Activated naive CD8-positive, alpha-beta T cell (primary cell): Measurements from ENCODE around the gene TMEM150A.
A peak's percentile ranks its signal among the peaks of the same experiment; 100 is the strongest.

ENCODE experiments used
- H3K27ac Mint-ChIP-seq: one replicate; pipeline ENCODE4 v1.8.0; 2021; ENCODE audit warnings: mixed read lengths
- H3K27me3 Mint-ChIP-seq: one replicate; pipeline ENCODE4 v1.8.0; 2021; ENCODE audit warnings: mixed read lengths
- H3K36me3 Mint-ChIP-seq: one replicate; pipeline ENCODE4 v1.8.0; 2021; ENCODE audit warnings: mixed read lengths
- H3K4me1 Mint-ChIP-seq: one replicate; pipeline ENCODE4 v1.8.0; 2021; ENCODE audit warnings: low read depth, mixed read lengths
- H3K4me3 Mint-ChIP-seq: one replicate; pipeline ENCODE4 v1.8.0; 2021; ENCODE audit warnings: mild to moderate bottlenecking, mixed read lengths
- H3K9me3 Mint-ChIP-seq: one replicate; pipeline ENCODE4 v1.8.0; 2021; ENCODE audit warnings: low read depth, mixed read lengths

The TMEM150A gene

DNA sequence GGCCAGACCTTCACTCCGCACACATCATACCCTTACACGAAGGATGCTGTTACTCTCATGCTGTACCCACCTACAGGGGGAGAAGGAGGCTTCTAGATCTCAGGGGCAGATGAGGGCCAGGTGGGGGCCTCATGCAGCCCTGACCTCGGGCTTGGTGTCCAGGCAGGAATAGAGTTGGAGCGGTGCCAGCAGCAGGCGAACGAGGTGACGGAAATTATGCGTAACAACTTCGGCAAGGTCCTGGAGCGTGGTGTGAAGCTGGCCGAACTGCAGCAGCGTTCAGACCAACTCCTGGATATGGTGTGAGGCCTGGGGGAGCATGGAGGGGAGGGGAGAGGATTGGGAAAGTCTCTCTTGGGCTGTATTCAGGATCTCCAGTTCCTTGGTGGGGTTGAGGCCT is 10.9 kb downstream of the TMEM150A start:
- no peak overlapping the region for H3K4me3 Mint-ChIP-seq
- no peaks in the 10 kb centered on the region for H3K27me3 Mint-ChIP-seq
- no peaks in the 10 kb centered on the region for H3K36me3 Mint-ChIP-seq
- H3K27ac Mint-ChIP-seq: peak overlapping the region; percentile 28
- peaks cover 38% of the 10 kb centered on the region for H3K4me1 Mint-ChIP-seq
- no peaks in the 10 kb centered on the region for H3K9me3 Mint-ChIP-seq

DNA sequence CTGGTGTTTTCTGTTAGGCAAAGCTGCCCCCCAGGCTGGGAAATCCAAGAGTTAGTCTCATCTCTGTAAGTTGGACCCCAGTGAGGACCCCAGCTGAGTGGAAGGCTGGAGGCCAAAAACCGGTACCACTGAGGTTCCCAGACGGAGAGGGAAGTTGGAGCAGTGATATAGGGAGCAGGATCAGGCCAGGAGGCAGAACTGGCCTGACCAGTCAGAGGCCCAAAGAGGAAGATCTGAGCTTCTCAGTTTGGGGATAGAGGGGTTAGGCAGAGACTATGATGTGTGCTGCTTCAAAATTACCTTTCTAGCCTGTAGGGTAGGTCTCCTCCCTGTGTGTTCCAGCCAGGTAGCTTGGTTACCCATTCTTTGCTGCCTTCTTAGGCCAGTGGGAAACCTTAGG is 11.5 kb downstream of the TMEM150A start:
- Mint-ChIP-seq H3K27me3 (no peaks in the 10 kb centered on the region), H3K4me1 (peaks cover 36% of the 10 kb centered on the region), H3K36me3 (no peaks in the 10 kb centered on the region), H3K9me3 (no peaks in the 10 kb centered on the region), H3K27ac (no peak overlapping the region), H3K4me3 (no peak overlapping the region)

GRCh38 chr2:85589982-85590791 is 12.3 kb downstream of the TMEM150A start:
- Mint-ChIP-seq H3K4me1 (peaks cover 37% of the 10 kb centered on the region), H3K27me3 (no peaks in the 10 kb centered on the region), H3K4me3 (no peak overlapping the region), H3K27ac (peak overlapping the region; percentile 66), H3K36me3 (no peaks in the 10 kb centered on the region), H3K9me3 (no peaks in the 10 kb centered on the region)

GRCh38 chr2:85589181-85589580 is 13.3 kb downstream of the TMEM150A start:
- H3K27ac Mint-ChIP-seq: no peak overlapping the region

DNA sequence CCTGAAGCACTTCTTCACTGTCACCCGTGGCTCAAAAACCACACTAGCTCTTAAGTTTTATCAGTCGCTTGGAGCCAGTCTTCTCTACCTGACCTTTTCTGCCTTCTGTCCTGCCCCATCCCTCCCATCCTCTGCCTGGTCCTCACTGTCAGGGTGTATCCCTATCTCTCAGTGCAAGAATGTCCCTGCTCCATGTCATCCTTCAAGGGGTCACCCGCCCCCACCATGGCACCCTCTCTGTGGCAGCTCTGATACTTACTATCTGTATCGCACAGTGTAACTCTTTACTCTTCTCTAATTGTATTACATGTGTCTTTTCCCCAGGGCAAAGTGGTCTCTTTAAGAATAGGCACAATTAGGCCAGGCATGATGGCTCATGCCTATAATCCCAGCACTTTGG is 13.9 kb downstream of the TMEM150A start:
- H3K36me3 Mint-ChIP-seq: no peaks in the 10 kb centered on the region
- peak overlapping the region; percentile 36 for H3K27ac Mint-ChIP-seq
- H3K4me1 Mint-ChIP-seq: peaks cover 37% of the 10 kb centered on the region
- no peaks in the 10 kb centered on the region for H3K27me3 Mint-ChIP-seq
- no peaks in the 10 kb centered on the region for H3K9me3 Mint-ChIP-seq
- no peak overlapping the region for H3K4me3 Mint-ChIP-seq

More at GRCh38 chr2:85589181-85589580, 13.3 kb downstream of the TMEM150A start:
- Mint-ChIP-seq H3K27me3 (no peaks in the 10 kb centered on the region), H3K36me3 (no peaks in the 10 kb centered on the region), H3K4me1 (peaks cover 36% of the 10 kb centered on the region), H3K4me3 (no peak overlapping the region), H3K9me3 (no peaks in the 10 kb centered on the region)

DNA sequence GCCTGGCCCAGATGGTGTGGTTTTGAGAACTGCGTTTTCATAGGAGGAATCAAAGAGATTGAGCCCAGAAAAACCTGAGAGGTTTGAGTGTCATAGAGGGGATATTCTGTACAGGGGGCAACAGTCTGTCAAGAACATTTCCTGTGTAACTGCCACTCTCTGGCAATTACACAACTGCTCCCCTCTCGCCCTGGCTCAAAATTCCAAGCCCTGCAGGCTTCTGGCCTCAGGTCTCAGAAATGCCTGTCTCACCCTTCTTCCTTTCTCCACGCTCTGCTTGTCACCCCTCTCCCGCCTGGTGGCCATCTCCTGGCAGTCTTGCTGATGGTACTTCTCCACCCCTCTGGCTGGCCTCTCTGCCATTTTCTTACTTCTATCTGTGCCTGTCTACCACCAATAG is 14.3 kb downstream of the TMEM150A start:
- peak overlapping the region; percentile 36 for H3K27ac Mint-ChIP-seq
- no peaks in the 10 kb centered on the region for H3K27me3 Mint-ChIP-seq
- H3K36me3 Mint-ChIP-seq: no peaks in the 10 kb centered on the region
- no peak overlapping the region for H3K4me3 Mint-ChIP-seq
- H3K9me3 Mint-ChIP-seq: no peaks in the 10 kb centered on the region
- H3K4me1 Mint-ChIP-seq: peaks cover 41% of the 10 kb centered on the region

DNA sequence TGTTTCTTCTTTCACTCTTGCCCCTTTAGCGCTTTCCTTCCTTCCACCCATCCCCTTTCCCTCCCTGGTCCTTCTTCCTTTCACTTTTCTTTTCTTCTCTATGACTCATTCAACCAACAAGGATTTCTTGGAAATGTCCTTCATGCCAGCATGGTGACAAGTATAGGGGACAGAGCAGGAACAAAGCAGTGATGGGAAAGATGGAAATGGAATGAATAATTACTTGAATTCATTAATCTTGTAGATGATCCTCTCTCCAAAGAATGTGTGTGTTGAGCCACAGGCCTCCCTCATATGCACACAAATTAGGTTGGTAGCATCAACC is 16.8 kb downstream of the TMEM150A start:
- Mint-ChIP-seq H3K27ac (peak overlapping the region; percentile 95), H3K4me3 (peak overlapping the region; percentile 90), H3K9me3 (no peaks in the 10 kb centered on the region), H3K4me1 (peaks cover 54% of the 10 kb centered on the region), H3K27me3 (no peaks in the 10 kb centered on the region), H3K36me3 (peaks cover 7% of the 10 kb centered on the region)

DNA sequence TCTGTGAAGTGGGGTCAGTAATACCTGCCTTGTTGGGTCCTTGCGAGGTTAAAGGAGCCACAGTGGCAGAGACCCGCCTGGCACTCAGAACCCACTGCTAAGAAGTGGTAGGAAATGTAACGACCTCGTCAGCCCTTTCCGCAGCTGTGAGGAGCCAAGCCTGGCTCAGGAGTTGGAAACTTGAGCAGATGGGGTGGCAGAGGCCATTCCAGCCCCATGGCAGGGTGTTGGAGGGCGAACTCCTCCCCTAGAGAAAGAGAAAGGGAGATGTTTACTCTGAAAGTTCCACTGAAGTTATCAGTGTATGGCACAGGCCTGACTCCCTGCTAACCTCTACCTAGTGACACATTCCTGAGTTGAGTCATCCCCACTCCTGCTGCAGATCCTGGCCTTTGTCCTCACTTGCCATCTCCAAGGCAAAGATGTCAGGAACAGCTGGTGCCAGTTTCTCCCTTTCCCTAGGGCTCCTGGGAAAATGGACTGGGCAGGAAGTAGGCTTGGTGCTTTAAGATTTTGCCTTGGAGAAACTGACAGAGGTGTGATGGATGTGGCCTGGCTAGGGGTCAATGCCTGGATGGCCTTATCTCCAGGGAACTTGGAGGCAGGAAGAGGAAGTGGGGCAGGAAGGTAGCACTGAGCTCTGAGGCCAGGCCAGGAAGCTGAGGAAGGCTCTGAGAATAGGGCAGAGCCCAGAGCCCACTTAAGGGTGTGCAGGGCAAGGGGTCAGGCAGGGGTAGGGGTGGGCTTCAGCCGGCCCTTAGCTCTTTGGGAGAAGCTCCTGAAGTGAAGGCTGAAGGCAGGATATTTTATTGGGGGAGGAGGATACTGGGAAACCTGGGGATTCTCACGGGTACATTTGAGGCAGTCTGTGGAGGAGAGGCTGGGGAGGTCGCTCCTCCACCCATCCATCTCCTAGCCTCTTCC is 17.4 kb downstream of the TMEM150A start:
- Mint-ChIP-seq H3K36me3 (peaks cover 7% of the 10 kb centered on the region), H3K4me3 (peak overlapping the region; percentile 90), H3K27ac (peak overlapping the region; percentile 95), H3K9me3 (no peaks in the 10 kb centered on the region), H3K4me1 (peaks cover 57% of the 10 kb centered on the region), H3K27me3 (no peaks in the 10 kb centered on the region)

GRCh38 chr2:85584354-85584856 is 18.1 kb downstream of the TMEM150A start, which contains the start of gene VAMP5:
Gene VAMP5 (plus strand): TSS chr2:85584431. CDS start chr2:85584491, 60 bp downstream.
- H3K4me1 Mint-ChIP-seq: peaks cover 60% of the 10 kb centered on the region
- H3K27me3 Mint-ChIP-seq: no peaks in the 10 kb centered on the region
- H3K9me3 Mint-ChIP-seq: no peaks in the 10 kb centered on the region
- peak within 1 kb of the TSS; percentile 95 for H3K27ac Mint-ChIP-seq
- H3K4me3 Mint-ChIP-seq: peak within 1 kb of the TSS; percentile 90
- H3K36me3 Mint-ChIP-seq: peaks cover 7% of the 10 kb centered on the region

GRCh38 chr2:85583667-85584353 is 18.7 kb downstream of the TMEM150A start:
- Mint-ChIP-seq H3K4me1 (peaks cover 66% of the 10 kb centered on the region), H3K9me3 (no peaks in the 10 kb centered on the region), H3K36me3 (peaks cover 7% of the 10 kb centered on the region), H3K27ac (peak overlapping the region; percentile 93), H3K27me3 (no peaks in the 10 kb centered on the region), H3K4me3 (peak overlapping the region; percentile 86)

- H3K4me3 Mint-ChIP-seq: peak overlapping the region; percentile 20
- H3K27me3 Mint-ChIP-seq: no peaks in the 10 kb centered on the region
- H3K36me3 Mint-ChIP-seq: peaks cover 7% of the 10 kb centered on the region
- peaks cover 64% of the 10 kb centered on the region for H3K4me1 Mint-ChIP-seq
- peak overlapping the region; percentile 77 for H3K27ac Mint-ChIP-seq
- H3K9me3 Mint-ChIP-seq: no peaks in the 10 kb centered on the region
Observed at GRCh38 chr2:85582492-85582891, 20.0 kb downstream of the TMEM150A start.

DNA sequence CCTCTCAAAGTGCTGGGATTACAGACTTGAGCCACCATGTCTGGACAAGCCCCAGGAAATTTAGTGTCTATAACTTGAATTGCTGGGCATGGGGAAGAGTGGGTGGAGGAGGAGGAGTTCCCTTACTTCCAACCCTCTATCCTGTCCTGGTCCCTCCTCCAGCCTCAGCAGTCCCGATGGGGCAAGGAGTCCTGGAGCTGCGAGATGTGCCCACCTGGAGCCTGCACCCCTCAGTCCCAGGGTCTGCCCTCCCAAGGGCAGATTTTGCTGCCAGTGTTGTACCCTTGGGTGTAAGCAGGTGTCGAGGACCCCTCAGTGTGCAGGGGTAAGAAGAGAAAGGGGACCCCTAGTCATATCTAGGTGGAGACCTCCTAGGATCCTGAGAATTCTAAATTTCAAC is 22.3 kb downstream of the TMEM150A start:
- peaks cover 53% of the 10 kb centered on the region for H3K4me1 Mint-ChIP-seq
- H3K36me3 Mint-ChIP-seq: peaks cover 7% of the 10 kb centered on the region
- H3K4me3 Mint-ChIP-seq: peak overlapping the region; percentile 17
- no peaks in the 10 kb centered on the region for H3K27me3 Mint-ChIP-seq
- no peaks in the 10 kb centered on the region for H3K9me3 Mint-ChIP-seq
- H3K27ac Mint-ChIP-seq: peak overlapping the region; percentile 66

GRCh38 chr2:85579266-85579935 is 23.1 kb downstream of the TMEM150A start:
- Mint-ChIP-seq H3K9me3 (no peaks in the 10 kb centered on the region), H3K4me1 (peaks cover 46% of the 10 kb centered on the region), H3K4me3 (peak overlapping the region; percentile 95), H3K27ac (peak overlapping the region; percentile 96), H3K27me3 (no peaks in the 10 kb centered on the region), H3K36me3 (peaks cover 7% of the 10 kb centered on the region)
